AG08395 (cell line): ENCODE measurements around the gene FCER1A.
"Not testable (repeated sequence)": the region's sequence is repeated elsewhere in the genome, so short reads cannot be mapped to it uniquely, and the experiment has no call there.

Experiments
- DNase-seq: peaks from one replicate; pipeline ENCODE4 v3.0.0; 2012; ENCODE audit warnings: mixed read lengths, low spot score

FCER1A gene

GRCh38 chr1:159302095-159302494 lies at the start of gene FCER1A:
Gene FCER1A, plus strand, starts transcription at chr1:159302336. Its CDS starts 29 bp downstream, at chr1:159302365.
- DNase-seq: no peak

- DNase-seq: no peak
These were observed 40.8 kb upstream of the FCER1A start for GRCh38 chr1:159261311-159261710.

- no peak for DNase-seq
These were observed 40.2 kb upstream of the FCER1A start for GRCh38 chr1:159261721-159262494.

GRCh38 chr1:159266832-159267231 lies 35.3 kb upstream of the FCER1A start:
- no peak for DNase-seq

- DNase-seq: no peak
These were observed 27.5 kb upstream of the FCER1A start for GRCh38 chr1:159274631-159275030.

- DNase-seq: no peak
These were observed 26.2 kb upstream of the FCER1A start for GRCh38 chr1:159275891-159276290.

GRCh38 chr1:159279773-159280172 lies 22.4 kb upstream of the FCER1A start:
- DNase-seq: no peak

GRCh38 chr1:159282118-159282517 lies 20.0 kb upstream of the FCER1A start:
- DNase-seq: no peak

- DNase-seq: no peak
These were observed 13.1 kb upstream of the FCER1A start for GRCh38 chr1:159289060-159289459.

- DNase-seq: no peak
These were observed 10.7 kb upstream of the FCER1A start for GRCh38 chr1:159291424-159291823.

GRCh38 chr1:159296706-159297375 lies 5.3 kb upstream of the FCER1A start:
- DNase-seq: no peak

- DNase-seq: no peak
These were observed 2.0 kb upstream of the FCER1A start for GRCh38 chr1:159300146-159300545.

GRCh38 chr1:159307346-159308020 lies 5.3 kb downstream of the FCER1A start:
- no peak for DNase-seq

- no peak for DNase-seq
These were observed 9.5 kb downstream of the FCER1A start for GRCh38 chr1:159311679-159312078.

GRCh38 chr1:159315381-159315780 lies 13.2 kb downstream of the FCER1A start:
- DNase-seq: no peak

GRCh38 chr1:159318784-159319551 lies 16.8 kb downstream of the FCER1A start:
- no peak for DNase-seq

- no peak for DNase-seq
These were observed 32.7 kb downstream of the FCER1A start for GRCh38 chr1:159334797-159335196.

- no peak for DNase-seq
These were observed 35.9 kb downstream of the FCER1A start for GRCh38 chr1:159338018-159338417.

- no peak for DNase-seq
These were observed 37.4 kb downstream of the FCER1A start for GRCh38 chr1:159339536-159339935.

- DNase-seq: no peak
These were observed 39.6 kb downstream of the FCER1A start for GRCh38 chr1:159341736-159342135.

GRCh38 chr1:159342761-159343425 lies 40.8 kb downstream of the FCER1A start:
- DNase-seq: no peak

GRCh38 chr1:159349374-159349773 lies 47.2 kb downstream of the FCER1A start:
- DNase-seq: not testable (repeated sequence)
